Astrocyte (in vitro differentiated cells and primary cell): ENCODE data around the gene THADA. TPM values are rescaled to one million over a fixed set of nuclear protein-coding genes. Genes with fewer than 3 reads are reported as not detected.

Experiments
- DNase-seq: peaks from one replicate; pipeline ENCODE4 v3.0.0-alpha.2; 2010; ENCODE audit warnings: low read depth
- FAIRE-seq: peaks from 2 replicates; lab custom pipeline; 2011; peaks lifted over from hg19 to GRCh38; lab: Jason Lieb, UNC
- H2AFZ ChIP-seq: 2 replicates; pipeline ENCODE4 v1.6.0; 2012; ENCODE audit warnings: low read depth, low read length, inconsistent platforms
- H3K27ac ChIP-seq: 2 replicates; pipeline ENCODE4 v1.5.1; 2011; ENCODE audit warnings: low read depth, low read length, inconsistent platforms
- H3K27me3 ChIP-seq: 2 replicates; pipeline ENCODE4 v1.6.0; 2011; ENCODE audit warnings: low read length, inconsistent platforms; ENCODE audit not compliant: insufficient read depth
- H3K36me3 ChIP-seq: 2 replicates; pipeline ENCODE4 v1.5.1; 2011; ENCODE audit warnings: low read length, inconsistent platforms; ENCODE audit not compliant: insufficient read depth
- H3K4me1 ChIP-seq: 2 replicates; pipeline ENCODE4 v1.5.1; 2011; ENCODE audit warnings: low read length, inconsistent platforms; ENCODE audit not compliant: insufficient read depth
- H3K4me2 ChIP-seq: 2 replicates; pipeline ENCODE4 v1.6.0; 2012; ENCODE audit warnings: low read length, inconsistent platforms
- H3K4me3 ChIP-seq: 2 replicates; pipeline ENCODE4 v1.5.1; 2011; ENCODE audit warnings: low read depth, mild to moderate bottlenecking, low read length, inconsistent platforms; ENCODE audit not compliant: insufficient read depth
- H3K79me2 ChIP-seq: 2 replicates; pipeline ENCODE4 v1.6.0; 2012; ENCODE audit warnings: mild to moderate bottlenecking, low read length, inconsistent platforms; ENCODE audit not compliant: insufficient read depth
- H3K9ac ChIP-seq: 2 replicates; pipeline ENCODE4 v1.6.0; 2012; ENCODE audit warnings: mild to moderate bottlenecking, low read length, inconsistent platforms
- H3K9me3 ChIP-seq: 2 replicates; pipeline ENCODE4 v1.5.1; 2012; ENCODE audit warnings: low read depth, mild to moderate bottlenecking, low read length, inconsistent platforms; ENCODE audit not compliant: insufficient read depth
- H4K20me1 ChIP-seq: 2 replicates; pipeline ENCODE4 v1.6.0; 2012; ENCODE audit warnings: low read length, inconsistent platforms; ENCODE audit not compliant: insufficient read depth
- H3K27ac Mint-ChIP-seq: one replicate; pipeline ENCODE4 v1.8.0; 2021; ENCODE audit warnings: mild to moderate bottlenecking, mixed read lengths; ENCODE audit not compliant: unreplicated experiment
- H3K27me3 Mint-ChIP-seq: one replicate; pipeline ENCODE4 v1.8.0; 2021; ENCODE audit warnings: low read depth, mixed read lengths; ENCODE audit not compliant: unreplicated experiment
- H3K36me3 Mint-ChIP-seq: one replicate; pipeline ENCODE4 v1.8.0; 2021; ENCODE audit warnings: low read depth, mixed read lengths; ENCODE audit not compliant: unreplicated experiment
- H3K4me1 Mint-ChIP-seq: one replicate; pipeline ENCODE4 v1.8.0; 2021; ENCODE audit warnings: low read depth, mixed read lengths; ENCODE audit not compliant: unreplicated experiment
- H3K4me3 Mint-ChIP-seq: one replicate; pipeline ENCODE4 v1.8.0; 2021; ENCODE audit warnings: mild to moderate bottlenecking, moderate library complexity, mixed read lengths; ENCODE audit not compliant: unreplicated experiment
- H3K9me3 Mint-ChIP-seq: one replicate; pipeline ENCODE4 v1.8.0; 2021; ENCODE audit warnings: mild to moderate bottlenecking, mixed read lengths; ENCODE audit not compliant: unreplicated experiment
- EZH2 ChIP-seq: IDR thresholded peaks from 2 replicates; pipeline ENCODE4 v1.6.1; 2012; ENCODE audit warnings: mild to moderate bottlenecking, low read length, inconsistent platforms; ENCODE audit not compliant: insufficient read depth
- total RNA-seq: library from RNA; stranded (reverse); gene quantifications from 2 replicates; pipeline ENCODE4 v1.2.1, GENCODE V29; 2021
- TF ChIP-seq, protein P1 (sequence below): IDR thresholded peaks from 2 replicates; pipeline ENCODE4 v1.5.1; 2011; ENCODE audit warnings: low read depth, mild to moderate bottlenecking, inconsistent platforms, low read length, moderate library complexity; ENCODE audit not compliant: insufficient read depth

The THADA gene
- total RNA-seq, 1 donor from 2014 or later = 16.2 TPM

DNA sequence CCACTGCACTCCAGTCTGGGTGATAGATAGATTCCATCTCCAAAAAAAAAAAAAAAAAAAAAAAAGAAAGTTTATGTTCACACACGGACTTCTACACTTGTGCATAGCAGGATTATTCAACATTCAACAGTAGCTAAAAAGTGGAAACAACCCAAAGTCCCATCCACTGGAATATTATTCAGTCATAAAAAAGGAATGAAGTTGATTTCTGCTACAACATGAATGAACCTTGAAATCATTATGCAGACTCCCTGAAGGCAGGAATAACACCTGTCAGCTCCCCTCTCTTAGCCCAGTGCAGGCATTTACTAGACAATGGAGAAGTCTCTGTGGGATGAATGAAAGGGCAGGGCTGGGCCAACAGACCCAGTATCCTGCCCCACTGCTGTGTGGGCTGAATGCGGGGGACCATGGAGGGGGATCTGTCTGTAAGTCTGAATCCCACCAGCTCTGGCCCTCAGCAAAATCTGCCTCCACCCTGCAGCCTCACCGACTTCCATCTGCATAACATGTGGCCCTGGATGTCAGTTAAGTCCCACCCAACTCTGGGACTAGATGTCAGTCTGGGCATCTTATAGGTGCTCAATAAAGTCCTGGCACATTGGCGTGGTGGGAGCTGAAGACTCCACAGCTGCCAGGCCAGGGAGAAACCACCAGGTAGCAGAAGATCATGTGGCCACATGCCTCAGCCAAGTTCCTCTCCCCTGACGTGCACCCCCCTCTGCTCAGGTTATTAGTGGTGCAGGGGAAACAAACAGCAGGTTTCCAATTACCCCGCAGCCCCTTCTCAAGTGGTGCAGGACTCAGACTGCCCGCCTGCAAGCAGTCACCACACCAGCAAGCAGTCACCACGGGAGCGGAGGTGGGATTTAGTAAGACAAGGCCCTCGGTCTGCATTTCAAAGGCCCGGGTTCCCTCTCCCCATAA lies 378.3 kb downstream of the THADA start:
- peaks cover 4% of the 10 kb centered on the region for H3K27me3 Mint-ChIP-seq
- peak overlapping the region; percentile 45 for H3K27ac ChIP-seq
- peaks cover 6% of the 10 kb centered on the region for H3K79me2 ChIP-seq
- H3K27ac Mint-ChIP-seq = peak overlapping the region; percentile 78
- H3K36me3 Mint-ChIP-seq = peaks cover 1% of the 10 kb centered on the region
- H3K4me2 ChIP-seq = peak overlapping the region; percentile 91
- no peaks in the 10 kb centered on the region for H3K36me3 ChIP-seq
- peak overlapping the region; percentile 38 for H3K9ac ChIP-seq
- FAIRE-seq = no peak
- H3K27me3 ChIP-seq = no peaks in the 10 kb centered on the region
- no peak overlapping the region for H2AFZ ChIP-seq
- H4K20me1 ChIP-seq = no peaks in the 10 kb centered on the region
- peaks cover 47% of the 10 kb centered on the region for H3K4me1 ChIP-seq
- TF ChIP-seq, protein P1, sequence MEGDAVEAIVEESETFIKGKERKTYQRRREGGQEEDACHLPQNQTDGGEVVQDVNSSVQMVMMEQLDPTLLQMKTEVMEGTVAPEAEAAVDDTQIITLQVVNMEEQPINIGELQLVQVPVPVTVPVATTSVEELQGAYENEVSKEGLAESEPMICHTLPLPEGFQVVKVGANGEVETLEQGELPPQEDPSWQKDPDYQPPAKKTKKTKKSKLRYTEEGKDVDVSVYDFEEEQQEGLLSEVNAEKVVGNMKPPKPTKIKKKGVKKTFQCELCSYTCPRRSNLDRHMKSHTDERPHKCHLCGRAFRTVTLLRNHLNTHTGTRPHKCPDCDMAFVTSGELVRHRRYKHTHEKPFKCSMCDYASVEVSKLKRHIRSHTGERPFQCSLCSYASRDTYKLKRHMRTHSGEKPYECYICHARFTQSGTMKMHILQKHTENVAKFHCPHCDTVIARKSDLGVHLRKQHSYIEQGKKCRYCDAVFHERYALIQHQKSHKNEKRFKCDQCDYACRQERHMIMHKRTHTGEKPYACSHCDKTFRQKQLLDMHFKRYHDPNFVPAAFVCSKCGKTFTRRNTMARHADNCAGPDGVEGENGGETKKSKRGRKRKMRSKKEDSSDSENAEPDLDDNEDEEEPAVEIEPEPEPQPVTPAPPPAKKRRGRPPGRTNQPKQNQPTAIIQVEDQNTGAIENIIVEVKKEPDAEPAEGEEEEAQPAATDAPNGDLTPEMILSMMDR = no peak
- TF ChIP-seq EZH2 = no peak
- no peak overlapping the region for H3K4me3 ChIP-seq
- H3K9me3 ChIP-seq = no peaks in the 10 kb centered on the region
- H3K9me3 Mint-ChIP-seq = no peaks in the 10 kb centered on the region
- H3K4me3 Mint-ChIP-seq = no peak overlapping the region
- H3K4me1 Mint-ChIP-seq = peaks cover 40% of the 10 kb centered on the region
- DNase-seq = no peak

DNA sequence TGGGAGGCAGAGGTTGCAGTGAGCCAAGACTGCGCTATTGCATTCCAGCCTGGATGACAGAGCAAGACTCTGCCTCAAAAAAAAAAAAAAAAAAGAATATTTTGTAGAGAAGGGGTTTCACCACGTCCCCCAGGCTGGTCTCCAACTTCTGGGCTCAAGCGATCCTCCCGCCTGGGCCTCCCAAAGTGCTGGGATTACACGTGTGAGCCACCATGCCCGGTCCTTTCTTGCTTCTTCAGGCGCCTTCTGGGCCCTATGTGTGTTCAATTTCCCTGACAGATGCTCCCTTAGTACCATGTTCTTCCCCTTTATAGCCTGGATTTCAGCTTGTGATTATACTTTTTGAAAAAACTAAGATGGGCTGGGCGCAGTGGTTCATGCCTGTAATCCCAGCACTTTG lies 379.2 kb downstream of the THADA start:
- no peak overlapping the region for H3K9ac ChIP-seq
- no peaks in the 10 kb centered on the region for H3K9me3 Mint-ChIP-seq
- no peak overlapping the region for H3K4me3 Mint-ChIP-seq
- no peaks in the 10 kb centered on the region for H3K9me3 ChIP-seq
- H3K27me3 ChIP-seq = no peaks in the 10 kb centered on the region
- H3K4me1 Mint-ChIP-seq = peaks cover 31% of the 10 kb centered on the region
- no peak overlapping the region for H3K27ac Mint-ChIP-seq
- peaks cover 6% of the 10 kb centered on the region for H3K27me3 Mint-ChIP-seq
- H3K36me3 ChIP-seq = no peaks in the 10 kb centered on the region
- DNase-seq (no peak), FAIRE-seq (no peak)
- H4K20me1 ChIP-seq = no peaks in the 10 kb centered on the region
- H3K4me1 ChIP-seq = peaks cover 39% of the 10 kb centered on the region
- no peak overlapping the region for H3K4me3 ChIP-seq
- no peaks in the 10 kb centered on the region for H3K79me2 ChIP-seq
- no peak overlapping the region for H3K4me2 ChIP-seq
- no peak overlapping the region for H2AFZ ChIP-seq
- no peak for TF ChIP-seq EZH2
- TF ChIP-seq, protein P1 = no peak
- peaks cover 1% of the 10 kb centered on the region for H3K36me3 Mint-ChIP-seq
- H3K27ac ChIP-seq = no peak overlapping the region
